SKM-1 (cell line): ENCODE results near the gene PML.

ENCODE experiments used
- DNase-seq: peaks from one replicate; lab custom pipeline; 2025; ENCODE audit not compliant: unreplicated experiment; lab: John Stamatoyannopoulos, UW

PML gene

GRCh38 chr15:73994413-73994883 is at the start of gene PML:
Gene PML (plus strand): TSS chr15:73994716. CDS start chr15:73994813, 97 bp downstream.
- DNase-seq: peak; percentile 96

GRCh38 chr15:73945130-73945508 is 49.4 kb upstream of the PML start:
- DNase-seq: no peak

- no peak for DNase-seq
These were observed 48.3 kb upstream of the PML start for GRCh38 chr15:73946046-73946721.

GRCh38 chr15:73946795-73947370 is 47.6 kb upstream of the PML start:
- DNase-seq: no peak

GRCh38 chr15:73947651-73948050 is 46.9 kb upstream of the PML start:
- DNase-seq: no peak

- DNase-seq: no peak
These were observed 46.1 kb upstream of the PML start for GRCh38 chr15:73948396-73948795.

- DNase-seq: no peak
These were observed 45.5 kb upstream of the PML start for GRCh38 chr15:73948982-73949381.

- DNase-seq: no peak
These were observed 45.0 kb upstream of the PML start for GRCh38 chr15:73949496-73949895.

GRCh38 chr15:73950479-73950830 is 44.1 kb upstream of the PML start:
- no peak for DNase-seq

- peak; percentile 68 for DNase-seq
These were observed 43.5 kb upstream of the PML start for GRCh38 chr15:73950831-73951561.

GRCh38 chr15:73951601-73952000 is 42.9 kb upstream of the PML start:
- DNase-seq: no peak

- no peak for DNase-seq
These were observed 42.2 kb upstream of the PML start for GRCh38 chr15:73952171-73952912.

GRCh38 chr15:73952913-73953750 is 41.4 kb upstream of the PML start:
- DNase-seq: no peak

- DNase-seq: no peak
These were observed 40.0 kb upstream of the PML start for GRCh38 chr15:73954188-73955145.

GRCh38 chr15:73955326-73955725 is 39.2 kb upstream of the PML start:
- no peak for DNase-seq

- no peak for DNase-seq
These were observed 38.4 kb upstream of the PML start for GRCh38 chr15:73955861-73956742.

GRCh38 chr15:73956743-73957135 is 37.8 kb upstream of the PML start:
- DNase-seq: no peak

GRCh38 chr15:73957276-73957675 is 37.2 kb upstream of the PML start:
- no peak for DNase-seq

GRCh38 chr15:73957785-73958184 is 36.7 kb upstream of the PML start:
- DNase-seq: no peak
